OCI-LY7 (cell line): ENCODE measurements around the gene PKP1. TPM values are rescaled to one million over a fixed set of nuclear protein-coding genes. Genes with fewer than 3 reads are reported as not detected.

Source experiments
- BruUV-seq: library from RNA; stranded (reverse); fragments of 400-500 nt; replicated peaks from 2 replicates; lab custom pipeline; 2021; lab: Mats Ljungman, UMichigan
- CTCF ChIA-PET: fragments of 300-600 bp; sonication (Branson Sonifier 250); formaldehyde crosslinking; loops from one replicate; lab custom pipeline; 2022; ENCODE audit warnings: antibody characterized with exemption; ENCODE audit not compliant: unreplicated experiment; lab: Charles Lee
- POLR2A ChIA-PET: fragments of 300-600 bp; sonication (Branson Sonifier 250); formaldehyde crosslinking; loops from one replicate; lab custom pipeline; 2022; ENCODE audit warnings: antibody characterized with exemption; lab: Charles Lee
- DNase-seq: peaks from one replicate; pipeline ENCODE4 v3.0.0-alpha.2; 2015; ENCODE audit warnings: low spot score
- H2AFZ ChIP-seq: fragments of 200-600 bp; sonication (generic), shearing (Covaris generic); 2 replicates; pipeline ENCODE4 v1.6.1; 2014; ENCODE audit warnings: mild to moderate bottlenecking, antibody characterized with exemption, low read length, moderate library complexity
- H3K27ac ChIP-seq: fragments of 200-600 bp; sonication (generic); 2 replicates; pipeline ENCODE4 v1.5.1; 2014; ENCODE audit warnings: mixed run types, low read depth, mild to moderate bottlenecking, moderate library complexity, low read length, inconsistent platforms; ENCODE audit not compliant: poor library complexity, severe bottlenecking
- H3K36me3 ChIP-seq: fragments of 200-600 bp; sonication (generic); 2 replicates; pipeline ENCODE4 v1.6.1; 2014; ENCODE audit warnings: mild to moderate bottlenecking, antibody characterized with exemption, low read length, moderate library complexity, mixed read lengths; ENCODE audit not compliant: insufficient read depth
- H3K4me1 ChIP-seq: fragments of 200-600 bp; sonication (generic); 2 replicates; pipeline ENCODE4 v1.5.1; 2014; ENCODE audit warnings: mild to moderate bottlenecking, low read length; ENCODE audit not compliant: insufficient read depth, poor library complexity, severe bottlenecking
- H3K4me2 ChIP-seq: fragments of 200-600 bp; sonication (generic); 2 replicates; pipeline ENCODE4 v1.6.1; 2014; ENCODE audit warnings: mild to moderate bottlenecking, low read length
- H3K4me3 ChIP-seq: fragments of 200-600 bp; sonication (generic); 2 replicates; pipeline ENCODE4 v1.5.1; 2014; ENCODE audit warnings: mild to moderate bottlenecking, low read depth, low read length; ENCODE audit not compliant: poor library complexity, severe bottlenecking
- H3K79me2 ChIP-seq: fragments of 200-600 bp; sonication (generic); 2 replicates; pipeline ENCODE4 v1.6.1; 2016; ENCODE audit warnings: low read depth, mild to moderate bottlenecking, low read length, moderate library complexity, mixed read lengths; ENCODE audit not compliant: insufficient read depth
- H3K9me2 ChIP-seq: fragments of 200-600 bp; sonication (generic); 2 replicates; pipeline ENCODE4 v1.6.1; 2016; ENCODE audit warnings: mild to moderate bottlenecking, low read length, mixed read lengths; ENCODE audit not compliant: insufficient read depth
- H3K9me3 ChIP-seq: fragments of 200-600 bp; sonication (generic); 2 replicates; pipeline ENCODE4 v1.6.1; 2014; ENCODE audit warnings: mild to moderate bottlenecking, mixed run types, low read length, mixed read lengths
- H4K20me1 ChIP-seq: fragments of 200-600 bp; sonication (generic); 2 replicates; pipeline ENCODE4 v1.6.1; 2014; ENCODE audit warnings: mild to moderate bottlenecking, antibody characterized with exemption, low read length, moderate library complexity, mixed read lengths; ENCODE audit not compliant: insufficient read depth
- CTCF ChIP-seq: fragments of 200-600 bp; sonication (generic); conservative IDR thresholded peaks from 2 replicates; pipeline ENCODE4 v1.5.1; 2014; ENCODE audit warnings: mild to moderate bottlenecking, antibody characterized with exemption, low read length, moderate library complexity, mixed read lengths
- EZH2phosphoT487 ChIP-seq: fragments of 200-600 bp; sonication (generic); IDR thresholded peaks from 2 replicates; pipeline ENCODE4 v1.6.1; 2018; ENCODE audit warnings: low read depth, borderline replicate concordance, mild to moderate bottlenecking, mixed run types, antibody characterized with exemption, low read length, moderate library complexity, mixed read lengths
- intact Hi-C: fragments of 100-400 bp; cut with micrococcal nuclease; formaldehyde crosslinking; loops from one replicate; pipeline ENCODE4 v1.10.0; 2022; ENCODE audit not compliant: unreplicated experiment
- total RNA-seq, 2 experiments: library from RNA; depleted of rRNA in 1 of 2; stranded (reverse); fragments of >200 nt in 1 of 2; shearing (Covaris generic) in 1 of 2; gene quantifications; 2 replicates each; pipeline ENCODE4 v1.2.3, GENCODE V29; 2014 to 2022

PKP1 gene
- total RNA-seq, 2 experiments from 2014 or later = not detected

GRCh38 chr1:201269900-201270410 lies 13.4 kb upstream of the PKP1 start:
- H3K79me2 ChIP-seq = no peaks in the 10 kb centered on the region
- intact Hi-C loops = no loop called here
- no peaks in the 10 kb centered on the region for H3K36me3 ChIP-seq
- no peaks in the 10 kb centered on the region for H3K4me1 ChIP-seq
- no peak overlapping the region for H3K4me3 ChIP-seq
- BruUV-seq = no TSS peak
- TF ChIP-seq CTCF (no peak), EZH2phosphoT487 (no peak)
- POLR2A ChIA-PET = no interaction called here
- H4K20me1 ChIP-seq = no peaks in the 10 kb centered on the region
- no peak overlapping the region for H2AFZ ChIP-seq
- no peak for DNase-seq
- H3K4me2 ChIP-seq = no peak overlapping the region
- H3K9me2 ChIP-seq = no peaks in the 10 kb centered on the region
- H3K9me3 ChIP-seq = no peaks in the 10 kb centered on the region
- CTCF ChIA-PET = no interaction called here
- H3K27ac ChIP-seq = no peak overlapping the region

GRCh38 chr1:201270616-201271390 lies 12.5 kb upstream of the PKP1 start:
- Histone ChIP-seq H3K9me2 (no peaks in the 10 kb centered on the region), H2AFZ (no peak overlapping the region), H3K79me2 (no peaks in the 10 kb centered on the region), H3K27ac (no peak overlapping the region), H3K4me2 (no peak overlapping the region), H4K20me1 (no peaks in the 10 kb centered on the region), H3K4me3 (no peak overlapping the region), H3K9me3 (no peaks in the 10 kb centered on the region), H3K4me1 (no peaks in the 10 kb centered on the region), H3K36me3 (no peaks in the 10 kb centered on the region)
- no peak for DNase-seq
- TF ChIP-seq EZH2phosphoT487 = no peak
- no peak for TF ChIP-seq CTCF
- intact Hi-C loops = no loop called here
- BruUV-seq = no TSS peak
- CTCF ChIA-PET = no interaction called here
- POLR2A ChIA-PET = no interaction called here

- no peaks in the 10 kb centered on the region for H3K4me1 ChIP-seq
- no peaks in the 10 kb centered on the region for H3K9me2 ChIP-seq
- H3K36me3 ChIP-seq = no peaks in the 10 kb centered on the region
- BruUV-seq = no TSS peak
- no peak overlapping the region for H3K27ac ChIP-seq
- no peak overlapping the region for H3K4me2 ChIP-seq
- no peak overlapping the region for H2AFZ ChIP-seq
- H3K4me3 ChIP-seq = no peak overlapping the region
- H4K20me1 ChIP-seq = no peaks in the 10 kb centered on the region
- intact Hi-C loops = no loop called here
- TF ChIP-seq EZH2phosphoT487 = no peak
- TF ChIP-seq CTCF = no peak
- ChIA-PET POLR2A (interaction anchor here (0.6 kb wide), 2 partner anchors 975 to 1180 kb away, joined by 3 read pairs; no protein-coding TSS in a partner anchor), CTCF (no interaction called here)
- H3K79me2 ChIP-seq = no peaks in the 10 kb centered on the region
- no peaks in the 10 kb centered on the region for H3K9me3 ChIP-seq
- DNase-seq = no peak
These were observed 10.5 kb upstream of the PKP1 start for GRCh38 chr1:201272799-201273198.
